GM21423 (cell line): ENCODE results near the gene GPBP1.
"Not testable (repeated sequence)": the region's sequence is repeated elsewhere in the genome, so short reads cannot be mapped to it uniquely, and the experiment has no call there.

Experiments used
- ATAC-seq: cut with Tn5 transposase; IDR thresholded peaks from one replicate; pipeline ENCODE4 v1.9.1; 2021; ENCODE audit warnings: mild to moderate bottlenecking, moderate library complexity; ENCODE audit not compliant: unreplicated experiment

The GPBP1 gene, protein sequence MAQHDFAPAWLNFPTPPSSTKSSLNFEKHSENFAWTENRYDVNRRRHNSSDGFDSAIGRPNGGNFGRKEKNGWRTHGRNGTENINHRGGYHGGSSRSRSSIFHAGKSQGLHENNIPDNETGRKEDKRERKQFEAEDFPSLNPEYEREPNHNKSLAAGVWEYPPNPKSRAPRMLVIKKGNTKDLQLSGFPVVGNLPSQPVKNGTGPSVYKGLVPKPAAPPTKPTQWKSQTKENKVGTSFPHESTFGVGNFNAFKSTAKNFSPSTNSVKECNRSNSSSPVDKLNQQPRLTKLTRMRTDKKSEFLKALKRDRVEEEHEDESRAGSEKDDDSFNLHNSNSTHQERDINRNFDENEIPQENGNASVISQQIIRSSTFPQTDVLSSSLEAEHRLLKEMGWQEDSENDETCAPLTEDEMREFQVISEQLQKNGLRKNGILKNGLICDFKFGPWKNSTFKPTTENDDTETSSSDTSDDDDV

GRCh38 chr5:57173319-57174127 lies at the start of gene GPBP1:
GPBP1 (plus strand) TSS chr5:57174059; CDS start chr5:57214131, 40,072 bp downstream.
- peak; percentile 65 for ATAC-seq

- ATAC-seq, result no peak
These were observed 45.5 kb upstream of the GPBP1 start for GRCh38 chr5:57128325-57128724.

GRCh38 chr5:57133574-57133973 lies 40.3 kb upstream of the GPBP1 start:
- no peak for ATAC-seq

DNA sequence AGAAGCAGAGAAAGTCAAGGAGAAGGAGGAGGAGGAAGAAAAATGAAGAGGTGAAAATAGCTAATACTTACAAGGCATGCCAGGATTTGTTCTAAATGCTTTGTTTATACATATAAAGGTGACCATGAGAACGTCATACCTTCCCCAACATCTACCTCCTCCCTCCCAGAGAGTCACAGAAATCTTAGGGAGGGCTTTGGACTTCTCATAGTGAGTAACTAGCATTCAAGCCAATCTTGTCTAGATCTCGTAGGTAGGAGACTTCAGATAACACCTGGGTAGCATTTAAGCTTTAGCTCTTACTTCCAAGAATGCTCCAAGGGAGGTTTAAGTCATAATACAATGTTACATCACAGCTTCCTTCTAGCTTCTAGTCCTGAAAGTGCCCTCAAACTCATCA lies 36.5 kb upstream of the GPBP1 start:
- ATAC-seq, result no peak

GRCh38 chr5:57152316-57152715 lies 21.5 kb upstream of the GPBP1 start:
- no peak for ATAC-seq

- no peak for ATAC-seq
These were observed 18.8 kb upstream of the GPBP1 start for GRCh38 chr5:57155033-57155432.

GRCh38 chr5:57157131-57157530 lies 16.7 kb upstream of the GPBP1 start:
- ATAC-seq, result no peak

DNA sequence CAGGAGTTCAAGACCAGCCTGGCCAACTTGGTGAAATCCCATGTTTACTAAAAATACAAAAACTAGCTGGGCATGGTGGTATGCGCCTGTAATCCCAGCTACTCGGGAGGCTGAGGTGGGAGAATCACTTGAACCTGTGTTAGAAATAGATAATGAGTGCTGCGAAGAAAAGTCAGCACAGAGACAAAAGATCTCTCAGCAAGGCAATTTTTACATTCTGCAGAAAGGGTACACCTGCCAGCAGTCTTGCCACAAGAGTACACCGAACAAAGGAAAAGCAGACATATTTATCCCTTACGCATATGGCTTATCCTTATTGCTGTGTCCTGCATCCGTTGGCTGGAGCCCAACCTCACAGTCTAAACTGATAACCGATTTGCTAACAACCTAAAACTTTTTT lies 16.2 kb upstream of the GPBP1 start:
- ATAC-seq, result no peak

DNA sequence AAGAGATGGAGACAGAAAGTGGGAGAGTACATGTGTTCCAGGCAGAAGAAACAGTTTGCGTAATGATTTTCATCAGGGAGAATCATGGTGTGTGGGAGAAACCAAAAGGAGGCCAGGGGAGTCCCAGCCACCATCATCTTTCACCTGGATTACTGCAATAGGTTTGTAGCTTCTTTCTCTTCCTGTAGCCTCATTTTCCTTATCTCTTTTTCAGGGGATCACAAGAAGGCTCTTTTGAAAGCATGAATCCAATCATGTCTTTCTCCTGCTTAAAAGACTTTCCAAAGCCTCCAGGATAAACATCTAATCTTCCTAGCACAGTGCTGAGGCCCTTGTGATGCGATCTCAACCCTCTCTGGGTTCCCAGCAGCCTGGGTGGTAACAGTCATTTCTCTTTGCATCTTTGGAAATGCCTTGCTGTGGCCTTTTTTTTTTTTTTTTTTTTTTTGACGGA lies 10.3 kb upstream of the GPBP1 start:
- ATAC-seq, result no peak

GRCh38 chr5:57164124-57164523 lies 9.7 kb upstream of the GPBP1 start:
- ATAC-seq, result no peak

DNA sequence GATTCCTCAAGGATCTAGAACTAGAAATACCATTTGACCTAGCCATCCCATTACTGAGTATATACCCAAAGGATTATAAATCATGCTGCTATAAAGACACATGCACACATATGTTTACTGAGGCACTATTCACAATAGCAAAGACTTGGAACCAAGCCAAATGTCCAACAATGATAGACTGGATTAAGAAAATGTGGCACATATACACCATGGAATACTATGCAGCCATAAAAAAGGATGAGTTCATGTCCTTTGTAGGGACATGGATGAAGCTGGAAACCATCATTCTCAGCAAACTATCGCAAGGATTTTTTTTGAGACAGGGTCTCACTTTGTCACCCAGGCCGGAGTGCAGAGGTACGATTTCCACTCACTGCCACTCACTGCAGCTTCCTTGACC lies 8.7 kb upstream of the GPBP1 start:
- not testable (repeated sequence) for ATAC-seq

DNA sequence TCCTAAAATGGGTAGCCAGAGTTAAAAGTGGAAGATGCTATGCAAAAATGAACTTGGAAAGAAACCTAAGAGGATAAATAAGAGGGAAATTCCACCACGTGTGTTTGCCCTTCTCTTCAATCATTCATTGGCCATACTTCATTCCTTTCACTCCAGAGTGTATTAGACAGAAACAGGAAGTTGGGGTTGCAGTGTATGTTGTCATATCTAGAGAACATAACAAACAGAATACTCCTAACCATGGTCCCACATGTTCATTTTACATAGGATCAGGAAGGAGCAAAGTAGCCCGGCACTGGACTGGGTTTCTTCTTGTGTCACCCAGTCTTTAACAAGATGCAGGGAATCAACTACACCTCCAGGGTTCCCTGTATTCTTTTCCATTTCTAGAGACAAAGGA lies 7.6 kb upstream of the GPBP1 start:
- ATAC-seq, result no peak

GRCh38 chr5:57167201-57167600 lies 6.7 kb upstream of the GPBP1 start:
- no peak for ATAC-seq

GRCh38 chr5:57170116-57170515 lies 3.7 kb upstream of the GPBP1 start:
- ATAC-seq, result not testable (repeated sequence)

- no peak for ATAC-seq
These were observed 1.9 kb upstream of the GPBP1 start for GRCh38 chr5:57171816-57172465.

GRCh38 chr5:57172466-57173318 lies 1.2 kb upstream of the GPBP1 start:
- ATAC-seq, result no peak

GRCh38 chr5:57174128-57174889 lies 450 bp downstream of the GPBP1 start:
- ATAC-seq, result no peak

DNA sequence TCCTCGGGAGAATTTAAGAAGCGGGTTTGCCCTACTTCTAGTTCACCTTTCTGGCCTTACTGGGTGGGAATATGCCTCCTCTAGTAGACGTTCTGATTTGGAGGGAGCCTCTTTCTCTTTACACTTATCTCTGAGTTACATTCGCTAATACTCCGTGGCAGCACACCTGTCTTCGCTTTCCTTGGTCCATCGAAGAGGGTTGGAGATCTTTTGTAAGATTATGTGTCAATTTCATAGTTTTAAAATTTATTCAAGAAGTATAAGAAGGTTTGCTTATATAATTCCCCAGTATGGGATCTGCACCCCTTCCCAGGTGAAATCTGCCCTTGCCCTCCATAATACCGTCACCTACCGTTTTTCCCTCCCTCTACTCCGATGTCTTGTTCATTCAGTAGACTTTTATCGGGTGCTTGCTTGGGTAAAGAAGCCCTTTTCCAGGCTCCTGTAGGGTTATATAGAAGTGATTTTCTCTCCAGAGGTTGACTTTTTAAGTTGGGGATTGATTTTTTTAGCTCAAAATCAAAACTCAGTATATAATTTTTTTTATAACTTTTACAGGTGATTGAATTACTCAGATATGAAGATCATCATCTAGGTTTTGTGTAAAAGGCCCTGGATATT lies 1.1 kb downstream of the GPBP1 start:
- no peak for ATAC-seq
